ENCODE results near the gene LRRC4B.

The LRRC4B gene

GRCh38 chr19:50512112-50512998 is 55.9 kb downstream of the LRRC4B start:
- no peak for TF ChIP-seq CTCF (IDR thresholded peaks at IDR 0.05)
- Histone ChIP-seq H3K27ac (no peak overlapping the region), H3K4me1 (ENCODE audit: control insufficient read depth in 1 of 2, insufficient read depth in 1 of 2, low read depth in 1 of 2, low read length in 1 of 2) (peaks cover 6 to 9% of the 10 kb centered on the region in 2 experiments)

GRCh38 chr19:50511069-50511822 is 57.0 kb downstream of the LRRC4B start, which contains the start of gene JOSD2:
Gene JOSD2 (minus strand): TSS chr19:50511191. CDS start chr19:50510431, 760 bp downstream.
- H3K4me1 ChIP-seq (ENCODE audit: control insufficient read depth in 1 of 2, insufficient read depth in 1 of 2, low read depth in 1 of 2, low read length in 1 of 2): peaks cover 6 to 9% of the 10 kb centered on the region in 2 experiments
- H3K36me3 ChIP-seq: peaks cover 2% of the 10 kb centered on the region
- H3K4me3 ChIP-seq (ENCODE audit: low read depth in 1 of 2, low read length in 1 of 2): peak within 1 kb of the TSS; percentile 71 to 81
- peak; percentile 33 for TF ChIP-seq CTCF (IDR thresholded peaks at IDR 0.05)
- H3K27me3 ChIP-seq: peaks cover 31% of the 10 kb centered on the region
- H3K27ac ChIP-seq: peak within 1 kb of the TSS; percentile 81
- no peaks in the 10 kb centered on the region for H3K9me3 ChIP-seq

More at GRCh38 chr19:50512112-50512998, 55.9 kb downstream of the LRRC4B start:
- H3K27me3 ChIP-seq: peaks cover 42% of the 10 kb centered on the region
- peak overlapping the region in 1 of 2 experiments; percentile 81 for H3K4me3 ChIP-seq (ENCODE audit: low read depth in 1 of 2, low read length in 1 of 2)
- H3K9me3 ChIP-seq: no peaks in the 10 kb centered on the region
- H3K36me3 ChIP-seq: no peaks in the 10 kb centered on the region

DNA sequence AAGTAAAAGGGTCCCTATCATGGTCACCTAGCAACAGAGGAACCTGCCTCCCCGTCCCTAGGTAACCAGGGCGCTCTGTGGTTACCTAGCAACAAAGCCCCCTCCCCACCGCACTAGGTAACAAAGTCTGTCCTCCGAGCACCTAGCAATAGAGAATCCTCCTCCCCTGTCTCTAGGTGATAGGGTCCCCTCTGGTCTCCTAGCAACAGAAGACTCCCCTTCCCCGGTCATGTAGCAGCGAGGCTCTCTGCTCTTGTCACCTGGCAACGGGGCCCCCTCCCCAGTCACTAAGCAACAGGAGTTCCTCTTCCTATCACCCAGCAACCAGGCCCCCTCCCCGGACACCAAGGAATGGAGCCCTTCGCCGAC is 57.6 kb downstream of the LRRC4B start:
- H3K27me3 ChIP-seq: peaks cover 25% of the 10 kb centered on the region
- H3K4me3 ChIP-seq (ENCODE audit: low read depth in 1 of 2, low read length in 1 of 2): peak overlapping the region; percentile 71 to 81
- no peaks in the 10 kb centered on the region for H3K9me3 ChIP-seq
- peaks cover 7% of the 10 kb centered on the region for H3K36me3 ChIP-seq
- no peak for TF ChIP-seq CTCF (IDR thresholded peaks at IDR 0.05)
- peak overlapping the region; percentile 81 for H3K27ac ChIP-seq
- peaks cover 6 to 9% of the 10 kb centered on the region in 2 experiments for H3K4me1 ChIP-seq (ENCODE audit: control insufficient read depth in 1 of 2, insufficient read depth in 1 of 2, low read depth in 1 of 2, low read length in 1 of 2)

- peak overlapping the region; percentile 71 to 81 for H3K4me3 ChIP-seq (ENCODE audit: low read depth in 1 of 2, low read length in 1 of 2)
- H3K36me3 ChIP-seq: peaks cover 7% of the 10 kb centered on the region
- TF ChIP-seq CTCF (IDR thresholded peaks at IDR 0.05): no peak
- peak overlapping the region; percentile 81 for H3K27ac ChIP-seq
- H3K4me1 ChIP-seq (ENCODE audit: control insufficient read depth in 1 of 2, insufficient read depth in 1 of 2, low read depth in 1 of 2, low read length in 1 of 2): peaks cover 6 to 9% of the 10 kb centered on the region in 2 experiments
- H3K27me3 ChIP-seq: peaks cover 20% of the 10 kb centered on the region
- H3K9me3 ChIP-seq: no peaks in the 10 kb centered on the region
Measured at GRCh38 chr19:50510121-50510670, 58.0 kb downstream of the LRRC4B start.

GRCh38 chr19:50509366-50509765 is 58.9 kb downstream of the LRRC4B start:
- no peak overlapping the region for H3K4me3 ChIP-seq (ENCODE audit: low read depth in 1 of 2, low read length in 1 of 2)
- no peak for TF ChIP-seq CTCF (IDR thresholded peaks at IDR 0.05)
- H3K9me3 ChIP-seq: no peaks in the 10 kb centered on the region

More at GRCh38 chr19:50509366-50509765, 58.9 kb downstream of the LRRC4B start:
- H3K36me3 ChIP-seq: peaks cover 7% of the 10 kb centered on the region
- peaks cover 12% of the 10 kb centered on the region for H3K27me3 ChIP-seq
- peaks cover 6 to 9% of the 10 kb centered on the region in 2 experiments for H3K4me1 ChIP-seq (ENCODE audit: control insufficient read depth in 1 of 2, insufficient read depth in 1 of 2, low read depth in 1 of 2, low read length in 1 of 2)
- H3K27ac ChIP-seq: no peak overlapping the region

All from neutrophil (primary cell).